ENCODE data around the gene SMG6.
"Not testable (repeated sequence)": the region's sequence is repeated elsewhere in the genome, so short reads cannot be mapped to it uniquely, and the experiment has no call there.

The SMG6 gene

GRCh38 chr17:2303204-2304188 lies at the start of gene SMG6, which contains the start of gene SRR:
Gene SMG6 (minus strand): TSS chr17:2303785. CDS start chr17:2303720, 65 bp downstream.
Gene SRR (plus strand): TSS chr17:2303950. CDS start chr17:2315561, 11,611 bp downstream.
- peak; percentile 94 for DNase-seq

DNA sequence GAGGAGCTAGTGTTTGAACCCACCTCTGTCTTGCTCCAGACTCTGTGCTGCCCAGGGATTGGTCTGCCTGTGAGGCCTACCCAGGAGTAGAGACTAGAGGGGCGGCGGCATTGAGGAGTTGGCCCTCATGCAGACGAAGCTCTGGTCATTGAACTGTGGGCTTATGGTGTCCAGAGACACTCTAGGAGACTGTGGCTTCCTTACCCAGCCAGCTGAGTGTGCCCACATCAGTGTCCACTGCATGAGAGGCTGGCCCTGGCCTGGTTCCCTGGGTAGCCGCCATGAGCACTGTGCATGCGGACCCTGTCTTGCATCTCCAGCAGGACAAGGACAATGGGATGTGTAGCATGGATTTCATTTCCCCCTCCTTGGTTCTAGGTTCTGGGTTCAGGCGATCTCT lies 47.7 kb upstream of the SMG6 start:
- DNase-seq, result no peak

DNA sequence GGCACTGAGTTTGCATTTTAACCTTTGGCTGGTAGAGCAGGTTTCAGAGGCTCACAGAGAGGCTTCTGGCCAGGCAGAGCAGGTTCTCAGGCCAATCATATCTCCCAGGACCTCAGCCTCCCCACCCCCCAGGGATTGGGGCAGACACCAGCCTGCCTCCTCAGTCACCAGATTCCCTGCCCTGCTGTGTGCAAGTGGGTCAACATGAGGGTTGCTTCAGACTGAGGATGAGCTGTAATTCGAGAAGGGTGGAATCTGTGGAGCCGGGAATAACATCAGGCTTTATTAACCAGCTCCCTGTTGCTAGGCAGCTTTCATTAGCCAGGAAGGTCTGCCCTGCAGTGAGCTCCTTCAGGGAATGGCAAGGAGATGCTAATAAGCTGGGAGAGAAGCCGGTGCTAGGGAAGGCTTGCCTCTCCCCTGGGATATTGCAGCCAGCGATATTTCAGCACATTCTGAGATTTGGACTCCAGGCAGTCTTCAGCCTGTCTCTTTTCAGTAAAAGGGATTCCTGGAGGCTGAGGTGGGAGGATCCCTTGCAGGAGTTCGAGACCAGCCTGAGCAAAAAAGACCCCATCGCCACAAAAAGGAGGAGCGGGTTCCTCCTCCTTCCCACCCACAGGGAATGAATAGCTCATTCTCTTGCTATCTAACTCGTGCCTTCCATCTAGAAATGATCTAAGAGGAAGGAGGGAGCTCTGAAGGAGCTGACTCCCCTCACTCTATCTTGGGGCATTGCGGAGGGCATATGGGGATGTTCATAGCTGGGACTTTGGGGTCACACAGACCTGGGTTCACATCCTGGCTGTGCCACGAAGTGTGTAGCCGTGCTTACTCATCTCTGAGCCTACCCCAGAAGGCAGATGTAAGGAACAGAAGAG lies 44.5 kb upstream of the SMG6 start:
- DNase-seq, result no peak

DNA sequence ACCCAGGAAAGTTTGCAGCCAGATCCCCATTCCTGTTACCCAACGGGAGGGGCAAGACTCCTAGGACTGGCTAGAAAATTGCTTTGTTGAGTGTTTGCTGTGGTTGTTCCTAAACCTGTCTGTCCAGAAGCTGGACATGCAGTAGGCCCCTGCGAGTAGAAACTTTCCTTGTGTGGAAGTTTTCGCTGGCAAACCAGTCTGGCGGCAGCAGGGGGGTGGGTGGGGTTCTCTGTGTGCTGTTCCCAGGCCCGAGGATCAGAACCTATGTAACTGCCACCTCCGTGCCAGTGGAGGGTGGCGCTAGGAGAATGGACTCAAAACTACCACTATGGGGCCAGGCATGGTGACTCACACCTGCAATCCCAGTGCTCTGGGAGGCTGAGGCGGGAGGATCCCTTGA lies 42.9 kb upstream of the SMG6 start:
- no peak for DNase-seq

- DNase-seq, result no peak
Measured at GRCh38 chr17:2344528-2344927, 40.9 kb upstream of the SMG6 start.

- peak; percentile 20 for DNase-seq
Measured at GRCh38 chr17:2343421-2343820, 39.8 kb upstream of the SMG6 start.

- DNase-seq, result no peak
Measured at GRCh38 chr17:2338315-2338657, 34.7 kb upstream of the SMG6 start.

DNA sequence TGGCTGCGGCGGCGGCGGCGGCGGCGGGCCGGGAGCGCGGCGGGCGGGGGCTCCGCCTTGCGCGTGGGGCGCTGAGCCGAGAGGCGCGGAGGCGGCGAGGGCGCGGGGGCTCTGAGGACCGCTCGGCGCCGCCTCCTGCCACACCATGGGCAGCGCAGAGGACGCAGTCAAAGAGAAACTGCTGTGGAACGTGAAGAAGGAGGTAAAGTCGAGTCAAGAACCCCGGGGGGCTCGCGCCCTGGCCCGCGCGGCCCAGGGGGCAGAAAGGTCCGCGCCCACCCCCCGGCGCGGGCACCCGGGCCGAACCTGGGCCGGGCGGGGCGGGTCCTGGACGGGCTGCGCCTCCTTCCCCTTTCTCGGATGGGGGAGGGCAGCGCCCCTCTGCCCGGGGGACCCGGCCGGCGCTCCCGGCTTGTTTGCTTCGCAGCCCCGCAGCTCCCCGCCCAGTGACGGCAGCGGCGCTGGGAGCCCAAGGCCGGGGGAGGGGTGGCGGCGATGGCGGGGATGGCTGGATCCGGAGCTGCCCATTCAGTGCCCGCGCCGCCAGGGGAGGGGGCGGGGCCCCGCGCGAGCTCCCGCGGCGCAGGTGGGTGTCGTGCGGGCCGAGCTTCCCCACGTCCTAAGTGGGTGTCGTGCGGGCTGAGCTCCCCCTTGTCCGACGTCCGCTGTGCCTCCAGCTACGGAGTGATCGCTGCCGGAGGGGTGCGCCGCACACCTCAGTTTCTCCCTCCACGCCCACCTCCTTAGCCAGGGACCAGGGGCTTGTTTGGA lies 34.1 kb upstream of the SMG6 start:
- peak; percentile 39 for DNase-seq

DNA sequence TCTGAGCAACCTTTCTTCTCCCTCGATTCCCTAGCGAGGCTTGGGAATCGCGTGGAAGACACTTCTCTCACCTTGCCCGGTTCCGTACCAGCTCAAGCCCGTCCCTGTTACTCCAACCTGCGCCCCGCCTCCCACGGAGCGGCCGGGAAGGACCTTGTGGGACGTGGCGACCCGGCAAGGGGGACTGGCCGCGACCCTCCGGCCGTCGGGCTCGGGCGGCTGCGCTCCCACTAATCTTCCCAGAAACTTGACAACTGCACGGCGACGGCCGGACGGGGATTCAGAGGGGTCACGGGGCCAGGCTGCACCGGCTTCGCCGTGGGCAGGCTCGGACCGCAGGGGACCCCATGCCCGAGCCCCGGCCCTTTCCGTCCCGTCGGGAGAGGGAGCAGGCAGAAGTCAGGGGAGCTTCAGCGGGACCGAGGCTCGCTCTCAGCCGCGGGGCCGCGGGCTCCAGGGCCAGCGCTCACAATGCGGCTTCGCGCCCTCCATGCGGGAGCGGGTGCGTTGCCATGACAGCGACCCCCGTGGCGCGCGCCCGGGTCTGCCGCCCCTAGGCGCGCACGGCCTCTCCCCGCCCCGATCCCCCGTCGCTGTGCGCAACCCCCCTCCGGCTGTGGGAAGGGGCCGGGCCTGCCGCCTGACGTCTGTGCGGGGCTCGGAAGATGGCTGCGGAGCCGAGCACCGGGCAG lies 33.4 kb upstream of the SMG6 start, which contains the start of gene SGSM2:
Gene SGSM2 (plus strand): TSS at position 650 of the 692 bp plus-strand sequence. CDS start 188 bp downstream, outside the sequence.
- peak; percentile 67 for DNase-seq

GRCh38 chr17:2336215-2336851 lies 32.7 kb upstream of the SMG6 start, which contains the start of gene TSR1:
Gene TSR1 (minus strand): TSS chr17:2336457. CDS start chr17:2336427, 30 bp downstream.
- peak; percentile 86 for DNase-seq

GRCh38 chr17:2335726-2336214 lies 32.2 kb upstream of the SMG6 start:
- peak; percentile 21 for DNase-seq

- no peak for DNase-seq
Measured at GRCh38 chr17:2331303-2331702, 27.7 kb upstream of the SMG6 start.

DNA sequence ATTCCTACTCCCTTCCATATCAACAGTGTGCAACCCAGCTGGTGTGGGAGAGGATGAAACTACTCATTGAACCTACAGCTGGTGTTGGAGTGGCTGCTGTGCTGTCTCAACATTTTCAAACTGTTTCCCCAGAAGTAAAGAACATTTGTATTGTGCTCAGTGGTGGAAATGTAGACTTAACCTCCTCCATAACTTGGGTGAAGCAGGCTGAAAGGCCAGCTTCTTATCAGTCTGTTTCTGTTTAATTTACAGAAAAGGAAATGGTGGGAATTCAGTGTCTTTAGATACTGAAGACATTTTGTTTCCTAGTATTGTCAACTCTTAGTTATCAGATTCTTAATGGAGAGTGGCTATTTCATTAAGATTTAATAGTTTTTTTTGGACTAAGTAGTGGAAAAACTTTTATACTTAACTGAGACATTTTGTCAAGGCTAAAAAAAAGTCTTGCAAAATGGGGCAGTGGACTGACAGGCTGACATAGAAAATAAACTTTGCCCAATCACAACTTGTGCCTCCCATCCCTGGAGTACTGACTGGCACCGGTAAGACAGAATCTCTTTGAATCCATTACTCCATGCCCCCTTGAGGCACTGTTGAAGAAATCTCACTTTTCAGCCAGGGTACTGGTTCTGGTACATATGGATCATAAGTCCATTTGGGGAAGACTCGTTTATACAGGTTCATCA lies 20.2 kb upstream of the SMG6 start:
- DNase-seq, result no peak

DNA sequence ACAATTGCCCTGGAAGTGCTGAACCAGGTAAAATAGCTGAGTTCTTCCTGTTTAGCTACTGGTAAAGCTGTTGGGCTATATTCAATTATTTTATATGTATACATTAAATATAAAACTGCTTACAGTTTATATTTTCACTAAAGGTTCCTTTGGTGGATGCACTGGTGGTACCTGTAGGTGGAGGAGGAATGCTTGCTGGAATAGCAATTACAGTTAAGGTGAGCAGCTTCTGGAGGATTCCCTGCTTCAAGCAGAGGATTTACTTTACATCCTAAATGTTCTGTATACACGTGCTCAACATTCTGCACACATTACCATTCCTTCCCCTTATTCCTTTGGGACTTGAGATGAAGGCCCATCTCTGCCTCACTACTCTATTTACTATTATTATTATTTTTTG lies 17.8 kb upstream of the SMG6 start:
- DNase-seq, result no peak

GRCh38 chr17:2319051-2319450 lies 15.5 kb upstream of the SMG6 start:
- no peak for DNase-seq

DNA sequence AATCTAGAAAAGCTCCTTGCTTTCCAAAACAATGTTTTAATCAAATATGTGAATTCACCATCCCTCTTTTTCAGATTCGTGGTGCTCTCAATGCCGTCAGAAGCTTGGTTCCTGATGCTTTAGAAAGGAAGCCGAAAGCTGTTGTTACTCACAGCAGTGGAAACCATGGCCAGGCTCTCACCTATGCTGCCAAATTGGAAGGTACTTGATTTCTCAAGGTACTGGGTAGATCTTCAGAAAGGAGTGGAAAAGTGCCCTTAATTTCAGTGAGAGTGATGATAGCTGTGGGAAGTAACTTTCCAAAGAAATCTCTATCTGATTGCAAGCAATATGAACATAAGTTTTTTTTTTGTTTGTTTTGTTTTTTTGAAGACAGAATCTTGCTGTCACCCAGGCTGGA lies 14.2 kb upstream of the SMG6 start:
- no peak for DNase-seq

DNA sequence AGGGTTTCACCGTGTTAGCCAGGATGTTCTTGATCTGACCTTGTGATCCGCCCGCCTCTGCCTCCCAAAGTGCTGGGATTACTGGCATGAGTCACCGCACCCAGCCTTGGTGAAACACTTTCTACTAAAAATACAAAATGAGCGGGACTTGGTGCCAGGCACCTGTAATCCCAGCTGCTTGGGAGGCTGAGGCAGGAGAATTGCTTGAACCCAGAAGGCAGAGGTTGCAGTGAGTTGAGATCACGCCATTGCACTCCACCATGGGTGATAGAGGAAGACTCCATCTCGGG lies 13.3 kb upstream of the SMG6 start:
- not testable (repeated sequence) for DNase-seq

- no peak for DNase-seq
Measured at GRCh38 chr17:2312736-2313135, 9.2 kb upstream of the SMG6 start.

GRCh38 chr17:2309338-2310154 lies 6.0 kb upstream of the SMG6 start:
- no peak for DNase-seq

DNA sequence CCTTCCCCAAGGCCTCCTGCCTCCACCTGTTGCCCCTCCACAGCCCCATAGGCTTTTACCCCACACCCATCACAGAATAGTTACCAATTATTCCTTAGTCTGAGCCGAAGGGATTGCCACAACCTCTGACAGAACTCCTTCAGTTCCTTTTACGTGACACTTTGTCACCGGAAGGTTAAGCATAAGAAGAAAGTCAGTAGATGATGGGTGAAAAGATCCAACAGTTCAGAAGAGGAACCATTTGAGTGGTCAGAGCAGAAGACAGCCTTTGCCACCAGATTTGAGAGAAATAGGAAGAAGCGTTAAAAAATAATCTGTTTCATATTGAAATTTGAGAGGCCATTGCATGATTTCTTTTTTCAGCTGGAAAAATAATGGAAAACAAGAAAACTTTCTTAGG lies 1.3 kb upstream of the SMG6 start:
- no peak for DNase-seq

Measured in stimulated activated naive CD4-positive, alpha-beta T cell treated with Interleukin-2 at 50 U/mL for 16 hours (primary cell).